Activated CD4-positive, alpha-beta T cell treated with anti-CD3 and anti-CD28 coated beads, Interleukin-2, amount 10 ng/mL, durations not matched to agents 7 days and 5 days (primary cell): Measurements from ENCODE around the gene RGS8. TPM values are rescaled to one million over a fixed set of nuclear protein-coding genes. Genes with fewer than 3 reads are reported as not detected.

Source experiments
- CTCF ChIA-PET: fragments of 350-600 bp; sonication (Branson Sonifier 250); formaldehyde crosslinking; loops from one replicate; lab custom pipeline; 2021; ENCODE audit warnings: antibody characterized with exemption; lab: Charles Lee
- POLR2A ChIA-PET: fragments of 350-600 bp; sonication (Branson Sonifier 250); formaldehyde crosslinking; loops from one replicate; lab custom pipeline; 2021; ENCODE audit warnings: antibody characterized with exemption; lab: Charles Lee
- DNase-seq: peaks from one replicate; pipeline ENCODE4 v3.0.0-alpha.2; 2020
- H3K27ac Mint-ChIP-seq: one replicate; pipeline ENCODE4 v1.8.0; 2021; ENCODE audit warnings: mild to moderate bottlenecking, moderate library complexity, mixed read lengths
- H3K27me3 Mint-ChIP-seq: one replicate; pipeline ENCODE4 v1.8.0; 2021; ENCODE audit warnings: mixed read lengths
- H3K36me3 Mint-ChIP-seq: one replicate; pipeline ENCODE4 v1.8.0; 2021; ENCODE audit warnings: low read depth, mixed read lengths
- H3K4me1 Mint-ChIP-seq: one replicate; pipeline ENCODE4 v1.8.0; 2021; ENCODE audit warnings: mixed read lengths
- H3K4me3 Mint-ChIP-seq: one replicate; pipeline ENCODE4 v1.8.0; 2021; ENCODE audit warnings: mild to moderate bottlenecking, moderate library complexity, mixed read lengths
- H3K9me3 Mint-ChIP-seq: one replicate; pipeline ENCODE4 v1.8.0; 2021; ENCODE audit warnings: mixed read lengths
- total RNA-seq, 2 experiments: library from RNA; stranded (reverse); gene quantifications; one replicate each; pipeline ENCODE4 v1.2.3, GENCODE V29; 2021

Gene RGS8
- total RNA-seq, 2 experiments from 2014 or later, result not detected

DNA sequence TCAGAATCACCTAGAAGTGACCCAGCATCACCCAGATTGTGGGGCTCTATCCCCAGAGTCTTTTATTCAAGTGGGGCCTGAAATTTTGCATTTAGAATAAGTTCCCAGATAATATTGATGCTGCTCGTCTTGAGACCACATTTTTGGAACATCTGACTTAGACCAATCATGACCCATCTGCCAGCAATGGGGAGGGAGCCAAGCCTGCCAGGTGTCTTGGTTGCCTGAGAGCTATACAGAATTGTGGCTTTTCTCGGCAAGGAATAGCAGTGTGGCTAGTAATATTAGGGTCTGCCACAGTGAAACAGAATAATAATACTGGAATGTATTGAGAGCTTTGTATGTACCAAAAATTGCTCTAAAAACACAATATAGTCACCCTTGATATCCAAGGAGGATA is 31.1 kb upstream of the RGS8 start:
- Mint-ChIP-seq H3K4me1 (peaks cover 11% of the 10 kb centered on the region), H3K9me3 (no peaks in the 10 kb centered on the region), H3K4me3 (no peak overlapping the region), H3K36me3 (no peaks in the 10 kb centered on the region), H3K27me3 (peaks cover 5% of the 10 kb centered on the region), H3K27ac (no peak overlapping the region)
- no peak for DNase-seq
- ChIA-PET CTCF (no interaction called here), POLR2A (no interaction called here)

DNA sequence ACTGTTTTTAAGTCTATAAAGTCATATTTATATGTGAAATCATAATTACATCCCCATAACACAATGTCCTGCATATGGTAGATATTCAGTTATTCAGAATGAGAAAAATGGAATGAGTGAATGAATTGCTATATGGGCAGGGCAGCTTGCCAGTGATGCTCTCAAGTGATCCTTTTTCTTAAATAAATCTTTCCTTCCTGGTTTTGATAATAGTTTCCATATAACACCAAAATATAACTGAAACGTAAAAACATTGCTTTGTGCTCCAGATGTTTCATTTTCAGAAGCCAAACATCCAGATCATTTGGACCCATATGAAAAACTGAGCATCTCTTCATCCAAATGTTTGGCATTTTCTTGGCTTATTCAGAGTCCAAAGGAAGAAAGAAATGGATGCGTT is 30.2 kb upstream of the RGS8 start:
- ChIA-PET POLR2A (no interaction called here), CTCF (no interaction called here)
- Mint-ChIP-seq H3K27ac (no peak overlapping the region), H3K36me3 (no peaks in the 10 kb centered on the region), H3K27me3 (peaks cover 5% of the 10 kb centered on the region), H3K4me1 (peaks cover 11% of the 10 kb centered on the region), H3K4me3 (no peak overlapping the region), H3K9me3 (no peaks in the 10 kb centered on the region)
- DNase-seq, result no peak

DNA sequence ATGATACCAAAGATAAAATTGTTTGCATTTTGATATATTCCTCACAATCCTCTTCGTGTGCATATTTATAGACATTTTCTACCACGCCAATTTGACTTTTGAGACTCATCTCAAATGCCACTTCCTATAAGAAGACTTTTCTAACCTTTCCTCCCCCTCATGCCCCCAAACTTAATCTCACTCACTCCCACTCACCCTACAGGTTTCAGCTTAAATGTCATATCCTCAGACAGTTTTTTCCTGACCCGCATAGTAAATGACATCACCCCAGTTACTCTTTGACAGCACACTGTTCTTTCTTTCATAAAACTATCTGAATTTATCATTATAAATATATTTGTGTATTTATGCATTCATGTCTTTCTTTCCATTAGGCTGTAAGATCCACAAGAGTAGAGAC is 29.6 kb upstream of the RGS8 start:
- H3K9me3 Mint-ChIP-seq, result no peaks in the 10 kb centered on the region
- H3K27me3 Mint-ChIP-seq, result peaks cover 3% of the 10 kb centered on the region
- H3K4me3 Mint-ChIP-seq, result no peak overlapping the region
- ChIA-PET POLR2A (no interaction called here), CTCF (no interaction called here)
- H3K36me3 Mint-ChIP-seq, result no peaks in the 10 kb centered on the region
- peaks cover 15% of the 10 kb centered on the region for H3K4me1 Mint-ChIP-seq
- DNase-seq, result no peak
- H3K27ac Mint-ChIP-seq, result no peak overlapping the region

DNA sequence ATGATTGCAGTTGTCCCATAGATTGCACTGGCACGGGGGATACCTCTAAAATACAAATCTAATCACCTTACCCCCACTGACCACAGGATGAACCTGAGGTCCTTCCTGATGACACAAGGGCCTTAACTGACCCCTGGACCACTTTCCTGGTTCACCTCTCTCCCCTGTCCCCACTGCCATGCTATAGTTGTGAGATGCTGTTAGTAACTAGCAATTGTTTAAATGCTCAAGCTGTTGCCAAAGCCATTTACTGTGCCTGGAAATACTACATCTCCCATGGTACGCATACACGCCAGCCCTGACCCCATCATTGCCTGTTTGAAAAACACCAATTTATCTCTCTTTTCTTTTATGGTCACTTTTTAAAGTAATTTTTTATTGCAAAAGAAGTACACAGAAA is 29.1 kb upstream of the RGS8 start:
- no peak overlapping the region for H3K4me3 Mint-ChIP-seq
- POLR2A ChIA-PET, result no interaction called here

DNA sequence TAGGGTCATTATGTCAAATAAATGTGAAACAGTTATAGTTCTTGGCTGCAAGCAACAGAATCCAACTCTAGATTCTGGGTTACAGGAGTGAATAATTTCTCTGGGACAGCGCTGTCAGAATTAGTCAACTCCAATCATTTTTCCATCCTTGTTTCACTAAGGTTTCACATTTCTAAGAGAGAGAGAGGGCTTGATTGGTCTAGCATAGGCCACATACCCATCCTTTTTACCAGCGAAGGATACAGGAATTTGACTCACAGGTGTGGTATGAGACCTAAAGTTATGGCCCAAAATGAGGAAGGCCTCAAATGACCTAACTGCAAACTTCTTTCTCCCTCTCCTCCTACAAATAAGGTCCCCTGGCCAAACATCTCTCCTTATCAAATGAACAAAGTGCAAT is 25.5 kb upstream of the RGS8 start:
- ChIA-PET CTCF (no interaction called here), POLR2A (no interaction called here)
- no peaks in the 10 kb centered on the region for H3K27me3 Mint-ChIP-seq
- no peak overlapping the region for H3K27ac Mint-ChIP-seq
- H3K4me3 Mint-ChIP-seq, result no peak overlapping the region
- no peaks in the 10 kb centered on the region for H3K9me3 Mint-ChIP-seq
- H3K4me1 Mint-ChIP-seq, result peaks cover 7% of the 10 kb centered on the region
- no peak for DNase-seq
- no peaks in the 10 kb centered on the region for H3K36me3 Mint-ChIP-seq

More for the DNA sequence above, 29.1 kb upstream of the RGS8 start:
- Mint-ChIP-seq H3K4me1 (peaks cover 18% of the 10 kb centered on the region), H3K36me3 (no peaks in the 10 kb centered on the region), H3K27me3 (no peaks in the 10 kb centered on the region), H3K27ac (no peak overlapping the region), H3K9me3 (no peaks in the 10 kb centered on the region)
- CTCF ChIA-PET, result no interaction called here
- DNase-seq, result no peak

DNA sequence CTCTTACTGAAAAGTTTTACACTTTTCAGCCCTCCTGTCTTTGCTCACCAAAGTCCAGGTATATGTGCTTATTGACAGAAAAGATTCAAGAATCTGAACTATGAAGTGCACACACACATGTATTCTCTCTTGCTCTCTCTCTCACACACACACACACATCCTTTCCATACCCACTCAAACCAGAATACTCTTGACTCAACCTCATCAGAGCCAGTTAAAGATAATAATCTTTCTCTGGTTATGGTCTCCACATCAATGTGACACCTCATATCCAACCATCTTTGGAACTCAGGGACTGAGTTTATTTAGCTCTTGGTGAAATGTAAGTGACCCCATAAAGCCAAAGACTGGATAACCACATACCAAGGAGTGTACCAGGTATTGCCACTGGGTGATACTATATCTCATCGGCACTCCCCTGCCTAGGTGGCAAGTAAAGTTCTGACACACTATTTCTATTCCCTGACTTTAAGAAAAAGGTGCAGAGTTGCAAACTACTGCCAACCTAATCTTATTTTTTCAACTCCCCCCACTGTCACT is 24.9 kb upstream of the RGS8 start:
- H3K4me1 Mint-ChIP-seq, result peaks cover 7% of the 10 kb centered on the region

DNA sequence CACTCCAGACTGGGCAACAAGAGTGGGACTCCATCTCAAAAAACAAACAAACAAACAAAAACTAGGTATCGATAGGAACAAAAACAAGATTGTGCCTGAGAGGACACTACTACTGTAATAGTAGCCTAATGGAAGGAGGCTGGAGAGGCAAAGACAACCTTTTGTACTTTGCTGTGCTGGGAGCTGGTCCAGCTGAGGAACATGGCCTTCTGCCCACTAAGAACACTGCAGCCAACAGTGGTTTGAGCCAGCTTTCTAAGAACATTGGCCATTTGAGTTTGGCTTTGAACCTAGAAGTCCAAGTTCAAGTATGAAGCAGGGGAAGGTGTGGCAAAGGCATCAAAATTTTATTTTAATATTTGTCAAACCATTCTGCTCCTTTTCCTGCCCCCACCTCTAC is 22.7 kb upstream of the RGS8 start:
- H3K4me1 Mint-ChIP-seq, result peaks cover 7% of the 10 kb centered on the region
- ChIA-PET POLR2A (no interaction called here), CTCF (no interaction called here)
- H3K27ac Mint-ChIP-seq, result no peak overlapping the region
- H3K36me3 Mint-ChIP-seq, result no peaks in the 10 kb centered on the region
- DNase-seq, result no peak
- H3K4me3 Mint-ChIP-seq, result no peak overlapping the region
- H3K27me3 Mint-ChIP-seq, result peaks cover 5% of the 10 kb centered on the region
- H3K9me3 Mint-ChIP-seq, result no peaks in the 10 kb centered on the region

More for the DNA sequence above, 24.9 kb upstream of the RGS8 start:
- no peaks in the 10 kb centered on the region for H3K36me3 Mint-ChIP-seq
- no peak for DNase-seq
- no peaks in the 10 kb centered on the region for H3K27me3 Mint-ChIP-seq
- no peak overlapping the region for H3K27ac Mint-ChIP-seq
- POLR2A ChIA-PET, result no interaction called here
- CTCF ChIA-PET, result no interaction called here
- no peak overlapping the region for H3K4me3 Mint-ChIP-seq
- H3K9me3 Mint-ChIP-seq, result no peaks in the 10 kb centered on the region

DNA sequence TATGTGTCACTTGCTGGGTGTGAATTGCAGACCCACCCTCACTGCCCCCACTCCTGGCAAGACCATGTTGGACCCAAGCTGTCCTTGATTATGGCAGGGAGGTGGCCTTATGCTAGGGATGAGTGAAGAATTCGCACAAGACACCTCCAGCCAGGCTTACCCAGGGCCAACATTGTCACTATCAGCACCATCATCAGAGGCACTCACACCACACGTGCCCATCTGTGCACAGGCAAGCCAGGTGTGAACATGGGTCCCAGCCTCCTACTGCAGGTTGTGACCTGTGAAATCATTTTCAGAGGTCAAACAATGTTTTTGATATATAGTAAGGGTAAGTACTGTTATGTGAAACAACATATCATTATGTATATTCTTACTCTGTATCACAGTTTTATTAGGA is 20.3 kb upstream of the RGS8 start:
- CTCF ChIA-PET, result no interaction called here
- Mint-ChIP-seq H3K36me3 (no peaks in the 10 kb centered on the region), H3K27ac (no peak overlapping the region), H3K4me1 (peaks cover 7% of the 10 kb centered on the region), H3K9me3 (no peaks in the 10 kb centered on the region), H3K4me3 (no peak overlapping the region), H3K27me3 (peaks cover 14% of the 10 kb centered on the region)
- no peak for DNase-seq
- POLR2A ChIA-PET, result no interaction called here

DNA sequence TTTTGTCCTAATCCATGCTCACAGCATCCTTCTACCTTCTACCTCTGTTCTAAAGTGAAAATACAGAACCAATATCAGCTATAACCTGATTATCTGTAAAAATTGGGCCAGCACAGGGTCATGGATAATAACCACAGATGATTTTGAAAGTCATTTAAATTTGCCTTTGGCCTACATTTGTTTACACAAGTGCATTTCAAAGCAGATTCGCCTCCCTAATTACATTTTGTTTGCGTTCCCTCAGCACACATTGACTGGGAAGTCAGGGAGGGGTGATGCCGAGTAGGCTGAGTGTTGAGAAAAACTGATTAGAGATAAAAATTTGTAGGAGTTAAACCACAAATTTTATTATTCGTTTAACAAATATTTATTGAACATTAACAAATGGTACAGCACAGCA is 19.2 kb upstream of the RGS8 start:
- Mint-ChIP-seq H3K36me3 (no peaks in the 10 kb centered on the region), H3K27ac (no peak overlapping the region), H3K9me3 (no peaks in the 10 kb centered on the region), H3K4me3 (no peak overlapping the region), H3K4me1 (no peaks in the 10 kb centered on the region), H3K27me3 (peaks cover 20% of the 10 kb centered on the region)
- POLR2A ChIA-PET, result no interaction called here
- no peak for DNase-seq
- CTCF ChIA-PET, result interaction anchor here (1.0 kb wide), 1 partner anchor 8 kb away, joined by 3 read pairs; no protein-coding TSS in a partner anchor

DNA sequence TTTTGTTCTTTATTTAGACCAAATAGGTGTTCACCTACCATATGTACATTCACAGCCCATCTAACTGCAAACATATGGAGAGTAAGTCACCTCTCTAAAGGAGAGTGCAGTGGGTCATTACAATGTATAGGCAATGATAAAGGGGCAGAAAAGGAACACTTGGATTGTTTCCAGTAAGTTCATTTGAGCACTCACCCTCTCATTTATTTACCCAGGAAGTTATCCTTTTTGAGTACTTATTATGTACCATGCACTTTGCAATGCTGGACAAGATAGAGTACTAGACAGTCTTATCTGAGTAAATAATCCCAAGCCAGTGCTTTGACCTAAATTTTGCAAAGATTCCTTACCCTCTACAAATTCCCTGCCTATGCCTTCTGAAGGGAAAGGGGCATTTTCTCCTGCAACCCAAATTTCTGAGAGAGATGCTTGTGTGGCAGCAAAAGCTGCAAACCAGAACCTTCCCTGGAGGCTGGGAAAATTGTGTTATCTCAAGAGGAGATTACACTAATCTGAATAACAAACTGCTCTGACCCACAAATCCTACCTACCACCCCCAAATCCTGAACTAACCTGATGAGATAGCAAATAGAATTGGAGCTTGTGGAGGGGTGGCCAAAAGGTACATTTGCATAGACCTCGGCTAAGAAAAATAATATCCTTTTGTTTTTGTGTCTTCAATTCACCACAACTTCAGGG is 18.6 kb upstream of the RGS8 start:
- Mint-ChIP-seq H3K9me3 (no peaks in the 10 kb centered on the region), H3K36me3 (no peaks in the 10 kb centered on the region), H3K27me3 (peaks cover 22% of the 10 kb centered on the region), H3K4me1 (no peaks in the 10 kb centered on the region), H3K4me3 (no peak overlapping the region), H3K27ac (no peak overlapping the region)
- no peak for DNase-seq
- ChIA-PET POLR2A (no interaction called here), CTCF (interaction anchor here (1.0 kb wide), 1 partner anchor 9 kb away, joined by 3 read pairs; no protein-coding TSS in a partner anchor)

DNA sequence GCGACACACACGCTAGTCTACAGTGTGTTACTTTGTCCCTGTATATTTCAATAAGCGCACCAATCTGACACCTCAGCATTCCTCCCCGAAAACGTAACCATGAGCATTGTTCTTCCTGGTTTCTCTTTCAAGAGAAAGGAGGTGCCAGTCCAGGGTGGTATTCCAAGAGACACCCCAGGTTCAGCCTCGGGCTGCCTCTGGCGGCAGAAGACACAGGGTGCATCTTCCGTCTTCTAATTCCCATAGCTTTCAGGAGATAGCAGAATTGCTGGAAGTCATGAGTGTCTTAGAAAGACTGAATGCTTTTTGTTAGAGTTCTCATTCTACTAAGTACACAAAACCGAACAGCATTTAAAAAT is 15.9 kb upstream of the RGS8 start:
- Mint-ChIP-seq H3K27me3 (peaks cover 35% of the 10 kb centered on the region), H3K4me1 (no peaks in the 10 kb centered on the region), H3K27ac (no peak overlapping the region), H3K36me3 (no peaks in the 10 kb centered on the region), H3K9me3 (no peaks in the 10 kb centered on the region), H3K4me3 (no peak overlapping the region)
- ChIA-PET CTCF (interaction anchor here (0.6 to 1.4 kb wide), 4 partner anchors 9 to 82 kb away, joined by 3 to 4 read pairs (median 4); no protein-coding TSS in a partner anchor), POLR2A (no interaction called here)
- DNase-seq, result no peak

DNA sequence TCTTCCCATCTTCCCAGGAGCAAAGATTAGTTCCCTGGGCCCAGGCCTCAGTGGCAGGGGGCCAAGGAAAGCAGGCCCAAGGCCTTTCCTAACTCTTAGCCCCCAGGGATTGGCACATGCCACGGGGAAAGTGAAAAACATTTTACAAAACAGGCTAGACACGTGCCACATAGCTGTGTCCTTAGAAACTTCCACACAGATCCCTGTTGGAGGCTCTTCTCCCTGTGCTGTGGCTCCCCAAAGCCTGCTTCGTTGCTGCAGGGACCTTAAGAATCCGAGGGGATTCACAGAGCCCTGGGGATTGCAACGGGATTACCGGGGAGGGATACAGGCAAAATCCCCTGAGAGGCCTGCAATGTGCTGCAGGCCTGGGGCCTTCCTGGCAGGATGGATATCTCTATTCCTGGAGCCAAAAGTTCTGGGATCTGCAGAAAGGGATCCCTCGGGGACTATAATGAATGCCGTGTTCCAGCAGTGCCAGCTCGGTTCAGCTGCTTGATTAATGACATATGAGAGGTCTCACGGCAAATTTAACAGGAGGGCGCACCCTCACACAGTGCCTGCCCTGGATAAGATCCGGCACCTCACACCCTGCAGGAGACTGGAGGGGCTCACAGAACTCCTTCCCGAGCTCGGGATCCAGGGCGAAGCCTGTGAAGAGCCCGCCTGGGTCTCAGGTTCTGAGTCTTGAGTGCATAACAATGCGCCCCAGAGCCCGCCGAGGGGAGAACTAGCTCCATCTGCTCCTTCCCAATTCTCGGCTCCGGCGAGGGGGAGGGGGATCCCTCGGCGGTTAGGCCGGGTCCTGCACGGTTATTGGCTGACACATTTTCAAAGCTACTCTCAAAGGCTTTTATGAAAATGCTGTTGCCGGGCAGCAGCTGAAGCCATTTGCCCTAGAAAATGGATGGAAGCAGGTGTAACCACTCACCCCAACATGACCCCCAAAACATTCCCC is 15.3 kb upstream of the RGS8 start:
- peaks cover 35% of the 10 kb centered on the region for H3K27me3 Mint-ChIP-seq
- DNase-seq, result no peak
- H3K36me3 Mint-ChIP-seq, result no peaks in the 10 kb centered on the region
- no peaks in the 10 kb centered on the region for H3K9me3 Mint-ChIP-seq
- H3K27ac Mint-ChIP-seq, result no peak overlapping the region
- POLR2A ChIA-PET, result no interaction called here
- CTCF ChIA-PET, result interaction anchor here (0.6 to 1.4 kb wide), 3 partner anchors 8 to 82 kb away, joined by 3 to 4 read pairs (median 4); no protein-coding TSS in a partner anchor
- H3K4me3 Mint-ChIP-seq, result no peak overlapping the region
- no peaks in the 10 kb centered on the region for H3K4me1 Mint-ChIP-seq

DNA sequence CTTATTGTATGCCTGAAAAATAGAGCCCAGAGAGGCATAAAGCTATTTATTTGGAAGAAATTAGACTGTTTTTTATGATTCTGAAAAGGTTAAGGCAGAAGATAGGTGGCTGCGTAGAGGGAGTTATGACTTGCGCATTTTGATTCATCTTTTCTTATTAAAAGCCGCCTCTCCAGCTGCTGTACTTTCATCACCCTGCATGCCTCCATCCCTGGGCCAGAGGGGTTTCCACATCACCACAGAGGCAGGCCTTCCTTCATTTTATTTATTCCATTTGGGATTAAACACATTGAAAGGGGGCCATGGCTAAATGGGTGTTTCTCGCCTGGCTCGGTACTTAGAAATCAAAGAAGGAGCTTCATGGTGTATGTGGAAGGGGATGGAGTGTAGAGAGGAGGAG is 14.6 kb upstream of the RGS8 start:
- Mint-ChIP-seq H3K9me3 (no peaks in the 10 kb centered on the region), H3K27ac (no peak overlapping the region), H3K36me3 (no peaks in the 10 kb centered on the region), H3K4me1 (no peaks in the 10 kb centered on the region), H3K4me3 (no peak overlapping the region), H3K27me3 (peaks cover 35% of the 10 kb centered on the region)
- POLR2A ChIA-PET, result interaction anchor here (0.6 kb wide), 1 partner anchor 71 kb away, joined by 5 read pairs; no protein-coding TSS in a partner anchor
- DNase-seq, result no peak
- CTCF ChIA-PET, result no interaction called here
